Gastroesophageal sphincter (tissue), 4 donors: ENCODE measurements around the gene LMNTD2. TPM values are rescaled to one million over a fixed set of nuclear protein-coding genes. Genes with fewer than 3 reads are reported as not detected.

ENCODE experiments used
- ATAC-seq: fragments of 150-250 bp; one replicate; pipeline ENCODE4 v1.9.1; 2016; ENCODE audit warnings: mild to moderate bottlenecking, moderate library complexity
- H3K27ac ChIP-seq, 4 donors: fragments of 200-600 bp; sonication (generic) in 3 of 4; 1 replicate in 3 of 4; 2 replicates in 1 of 4; pipeline ENCODE4 v1.5.1; 2016 to 2019
- H3K27me3 ChIP-seq: fragments of 200-600 bp; sonication (generic); one replicate; pipeline ENCODE4 v1.5.1; 2019
- H3K36me3 ChIP-seq, 2 donors: fragments of 200-600 bp; sonication (generic); one replicate each; pipeline ENCODE4 v1.5.1; 2019; ENCODE audit warnings: control low read depth in 1 of 2
- H3K4me1 ChIP-seq, 3 donors: fragments of 200-600 bp; sonication (generic); 1 replicate in 2 of 3; 2 replicates in 1 of 3; pipeline ENCODE4 v1.5.1; 2016 to 2019; ENCODE audit warnings: control low read depth in 2 of 3
- H3K4me3 ChIP-seq, 2 donors: fragments of 200-600 bp; sonication (generic); one replicate each; pipeline ENCODE4 v1.5.1; 2019; ENCODE audit warnings: mild to moderate bottlenecking in 1 of 2, moderate library complexity in 1 of 2
- H3K9me3 ChIP-seq, 3 donors: fragments of 200-600 bp; sonication (generic); one replicate each; pipeline ENCODE4 v1.5.1; 2017 to 2019; ENCODE audit warnings: control low read depth in 2 of 3
- EP300 ChIP-seq: sonication (generic); formaldehyde crosslinking; IDR thresholded peaks from one replicate; pipeline ENCODE4 v1.6.1; 2017; ENCODE audit warnings: antibody characterized with exemption, mild to moderate bottlenecking
- POLR2A ChIP-seq, 2 donors: fragments of 450-650 bp; IDR thresholded peaks; one replicate each; pipeline ENCODE4 v1.6.1; 2017; ENCODE audit warnings: antibody characterized with exemption in 2 of 2, mild to moderate bottlenecking in 2 of 2, moderate library complexity in 1 of 2
- POLR2AphosphoS5 ChIP-seq: sonication (generic); formaldehyde crosslinking; IDR thresholded peaks from one replicate; pipeline ENCODE4 v1.6.1; 2017; ENCODE audit warnings: antibody characterized with exemption
- WGBS, 2 donors: methylation state at CpG; one replicate each; pipeline ENCODE4 v1.1.5; 2018; ENCODE audit warnings: low coverage in 1 of 2; 5-methylcytosine and 5-hydroxymethylcytosine counted together
- total RNA-seq, 4 donors: library from RNA; depleted of rRNA; stranded (reverse); fragments of >200 nt; gene quantifications; one replicate each; pipeline ENCODE4 v1.1.0, GENCODE V29; 2016
- TF ChIP-seq, protein P1 (sequence below), 4 experiments: fragments of 200-600 bp in 2 of 4; fragments of 450-650 bp in 2 of 4; sonication (generic) in 1 of 4; IDR thresholded peaks; one replicate each; pipeline ENCODE4 v1.5.1; 2017 to 2019; ENCODE audit warnings: antibody characterized with exemption in 4 of 4, mild to moderate bottlenecking in 2 of 4, moderate library complexity in 2 of 4

The LMNTD2 gene
- total RNA-seq, 4 donors from 2014 or later, result 0.81 to 2.1 (median 1.1) TPM

DNA sequence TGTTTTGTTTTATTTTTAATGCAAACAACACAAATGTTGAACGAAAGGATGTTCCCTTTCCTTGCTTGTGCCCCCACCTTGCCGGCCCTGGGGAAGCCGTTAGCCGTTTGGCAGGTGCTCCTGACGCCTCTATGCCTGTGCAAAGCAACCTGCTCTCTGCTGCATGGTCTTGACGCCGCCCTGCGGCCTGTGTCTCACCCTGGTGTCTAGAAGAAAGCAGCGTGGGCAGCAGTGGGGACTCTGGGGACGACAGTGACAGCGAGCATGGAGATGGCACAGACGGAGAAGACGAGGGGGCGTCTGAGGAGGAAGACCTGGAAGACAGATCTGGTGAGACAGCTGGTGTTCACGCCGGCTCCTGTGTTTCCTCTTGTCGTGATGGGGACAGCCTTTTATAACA, 21.2 kb upstream of the LMNTD2 start:
- Histone ChIP-seq H3K9me3 (no peaks in the 10 kb centered on the region), H3K4me1 (peaks cover 0 to 46% (median 35%) of the 10 kb centered on the region in 3 donors), H3K27me3 (no peaks in the 10 kb centered on the region), H3K36me3 (peaks cover 0 to 51% of the 10 kb centered on the region in 2 donors), H3K27ac (no peak overlapping the region), H3K4me3 (no peak overlapping the region)
- TF ChIP-seq POLR2AphosphoS5 (no peak), POLR2A (IDR thresholded peaks at IDR 0.05) (no peak), EP300 (no peak)
- TF ChIP-seq, protein P1, sequence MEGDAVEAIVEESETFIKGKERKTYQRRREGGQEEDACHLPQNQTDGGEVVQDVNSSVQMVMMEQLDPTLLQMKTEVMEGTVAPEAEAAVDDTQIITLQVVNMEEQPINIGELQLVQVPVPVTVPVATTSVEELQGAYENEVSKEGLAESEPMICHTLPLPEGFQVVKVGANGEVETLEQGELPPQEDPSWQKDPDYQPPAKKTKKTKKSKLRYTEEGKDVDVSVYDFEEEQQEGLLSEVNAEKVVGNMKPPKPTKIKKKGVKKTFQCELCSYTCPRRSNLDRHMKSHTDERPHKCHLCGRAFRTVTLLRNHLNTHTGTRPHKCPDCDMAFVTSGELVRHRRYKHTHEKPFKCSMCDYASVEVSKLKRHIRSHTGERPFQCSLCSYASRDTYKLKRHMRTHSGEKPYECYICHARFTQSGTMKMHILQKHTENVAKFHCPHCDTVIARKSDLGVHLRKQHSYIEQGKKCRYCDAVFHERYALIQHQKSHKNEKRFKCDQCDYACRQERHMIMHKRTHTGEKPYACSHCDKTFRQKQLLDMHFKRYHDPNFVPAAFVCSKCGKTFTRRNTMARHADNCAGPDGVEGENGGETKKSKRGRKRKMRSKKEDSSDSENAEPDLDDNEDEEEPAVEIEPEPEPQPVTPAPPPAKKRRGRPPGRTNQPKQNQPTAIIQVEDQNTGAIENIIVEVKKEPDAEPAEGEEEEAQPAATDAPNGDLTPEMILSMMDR (IDR thresholded peaks at IDR 0.05), result no peak
- WGBS, 2 donors, result 66 to 83% methylated on average over 1 to 9 of the region's 17 CpGs
- no peak for ATAC-seq

DNA sequence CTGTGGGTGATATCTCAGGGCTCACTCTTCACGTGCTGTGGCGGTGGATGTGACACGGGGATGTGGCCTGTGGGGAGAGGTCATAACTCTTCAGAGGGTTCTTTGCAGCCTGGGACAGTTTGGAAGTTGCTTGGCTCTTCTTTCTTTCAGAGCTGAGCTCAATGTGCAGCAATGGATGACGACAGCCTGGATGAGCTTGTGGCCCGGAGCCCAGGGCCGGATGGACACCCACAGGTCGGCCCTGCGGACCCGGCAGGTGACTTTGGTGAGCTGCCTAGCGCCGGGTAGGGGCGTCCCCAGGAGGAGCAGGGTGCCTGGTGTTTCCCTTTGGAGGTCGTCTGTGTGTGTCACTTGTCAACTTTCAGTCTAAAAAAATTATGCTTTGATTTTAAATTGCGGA, 20.8 kb upstream of the LMNTD2 start:
- Histone ChIP-seq H3K27ac (no peak overlapping the region), H3K27me3 (no peaks in the 10 kb centered on the region), H3K9me3 (no peaks in the 10 kb centered on the region), H3K36me3 (peaks cover 0 to 47% of the 10 kb centered on the region in 2 donors), H3K4me1 (peaks cover 0 to 46% (median 35%) of the 10 kb centered on the region in 3 donors), H3K4me3 (no peak overlapping the region)
- no peak for ATAC-seq
- no peak for TF ChIP-seq POLR2AphosphoS5
- no peak for TF ChIP-seq EP300
- no peak for TF ChIP-seq POLR2A (IDR thresholded peaks at IDR 0.05)
- WGBS, 2 donors, result 67 to 82% methylated on average over 1 to 10 of the region's 14 CpGs

DNA sequence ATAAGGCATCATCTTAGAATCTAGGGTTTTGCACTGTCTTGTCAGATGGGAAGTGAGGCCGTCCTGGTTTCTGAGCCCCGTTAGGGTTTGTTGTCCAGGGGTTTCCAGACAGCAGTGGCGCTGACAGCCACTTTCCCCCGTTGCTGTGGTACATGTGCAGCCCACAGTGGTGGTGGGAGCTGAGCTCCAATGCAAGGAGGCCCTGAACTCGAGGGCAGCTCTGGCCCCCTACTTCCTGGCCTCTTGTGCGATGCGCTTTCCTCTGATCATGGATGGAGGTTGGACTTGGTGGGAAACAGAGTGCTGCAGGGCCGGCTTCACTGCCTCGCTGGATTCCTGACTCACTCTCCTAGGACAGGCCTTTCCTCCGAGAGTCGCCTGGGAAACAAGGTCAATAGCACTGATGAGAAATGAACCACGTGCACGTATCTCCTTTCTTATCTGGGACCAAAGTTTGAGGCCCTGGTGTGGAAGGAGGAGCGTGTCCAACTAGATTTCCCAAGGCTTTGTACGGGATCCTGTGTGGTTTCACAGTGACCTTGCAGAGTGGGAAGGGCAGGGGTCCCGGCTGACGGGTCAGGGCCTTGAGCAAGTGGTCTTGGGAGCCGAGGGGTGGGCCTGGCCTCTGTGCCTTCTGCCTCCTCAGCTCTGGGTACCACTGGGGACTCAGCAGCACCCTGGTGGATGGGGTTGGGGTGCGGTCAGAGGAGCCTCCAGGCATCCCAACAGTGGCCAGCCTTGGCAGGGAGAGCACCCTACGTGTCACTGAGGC, 19.5 kb upstream of the LMNTD2 start:
- TF ChIP-seq, protein P1 (IDR thresholded peaks at IDR 0.05), result no peak
- no peak for TF ChIP-seq EP300
- no peak for TF ChIP-seq POLR2AphosphoS5
- no peak for TF ChIP-seq POLR2A (IDR thresholded peaks at IDR 0.05)
- Histone ChIP-seq H3K4me3 (no peak overlapping the region), H3K27me3 (no peaks in the 10 kb centered on the region), H3K27ac (no peak overlapping the region), H3K4me1 (peaks cover 0 to 52% (median 38%) of the 10 kb centered on the region in 3 donors), H3K36me3 (peaks cover 0 to 39% of the 10 kb centered on the region in 2 donors), H3K9me3 (no peaks in the 10 kb centered on the region)
- 60 to 73% methylated on average over 2 of the region's 20 CpGs for WGBS, 2 donors
- ATAC-seq, result no peak

DNA sequence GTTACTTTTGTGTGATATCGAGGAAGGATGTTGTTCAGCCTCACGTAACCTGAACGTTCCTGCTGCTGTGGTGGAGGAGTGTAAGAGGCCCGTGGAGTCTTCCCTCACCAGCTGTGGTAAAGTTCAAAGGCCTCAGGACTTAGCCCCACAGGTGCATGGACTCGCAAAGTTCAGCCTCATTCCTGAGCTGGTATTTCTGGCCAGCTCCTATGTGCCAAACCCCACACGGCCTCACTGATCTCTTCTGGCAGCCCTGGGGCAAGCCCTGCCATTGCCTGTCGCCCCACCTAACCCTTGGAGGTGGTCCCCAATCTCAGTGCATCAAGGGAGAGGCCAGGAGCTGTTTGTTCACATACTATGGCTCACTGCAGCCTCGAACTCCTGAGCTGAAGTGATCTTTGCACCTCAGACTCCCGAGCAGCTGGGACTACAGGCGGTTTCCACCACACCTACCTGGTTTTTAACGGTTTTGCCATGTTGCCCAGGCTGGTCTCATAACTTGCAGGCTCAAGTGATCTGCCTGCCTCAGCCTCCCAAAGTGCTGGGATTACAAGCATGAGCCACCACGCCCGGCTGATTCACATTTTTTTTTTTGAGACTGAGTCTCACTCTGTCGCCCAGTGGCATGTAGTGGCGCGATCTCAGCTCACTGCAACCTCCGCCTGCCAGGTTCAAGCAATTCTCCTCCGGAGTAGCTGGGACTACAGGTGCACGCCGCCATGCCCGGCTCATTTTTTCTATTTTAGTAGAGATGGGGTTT, 17.9 kb upstream of the LMNTD2 start:
- peak overlapping the region in 1 of 2 donors; percentile 88 for H3K4me3 ChIP-seq
- H3K4me1 ChIP-seq, result peaks cover 0 to 64% (median 45%) of the 10 kb centered on the region in 3 donors
- 61 to 66% methylated on average over 4 to 7 of the region's 21 CpGs for WGBS, 2 donors
- H3K27me3 ChIP-seq, result no peaks in the 10 kb centered on the region
- H3K27ac ChIP-seq, result peak overlapping the region in 1 of 4 donors; percentile 95
- H3K36me3 ChIP-seq, result peaks cover 0 to 23% of the 10 kb centered on the region in 2 donors
- ATAC-seq, result no peak
- H3K9me3 ChIP-seq, result no peaks in the 10 kb centered on the region
- TF ChIP-seq, protein P1 (IDR thresholded peaks at IDR 0.05), result no peak
- TF ChIP-seq POLR2A (IDR thresholded peaks at IDR 0.05) (no peak), EP300 (no peak), POLR2AphosphoS5 (no peak)

DNA sequence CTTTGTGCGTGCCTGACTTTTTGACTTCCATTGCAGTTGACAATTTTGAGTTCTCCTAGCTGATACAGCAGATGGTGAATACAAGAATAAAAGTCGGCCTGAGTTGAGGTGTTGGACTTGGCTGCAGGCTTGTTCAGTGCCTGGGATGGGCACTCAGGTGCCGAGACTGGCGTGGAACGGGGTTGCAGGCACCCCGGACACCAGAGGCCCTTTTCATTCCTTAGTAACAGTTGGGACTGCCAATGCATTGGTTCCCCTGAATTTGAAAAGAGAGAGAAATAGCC, 17.0 kb upstream of the LMNTD2 start:
- no peaks in the 10 kb centered on the region for H3K9me3 ChIP-seq
- peaks cover 0 to 64% (median 45%) of the 10 kb centered on the region in 3 donors for H3K4me1 ChIP-seq
- no peak for ATAC-seq
- peak overlapping the region in 2 of 4 donors; percentile 95 to 97 for H3K27ac ChIP-seq
- H3K36me3 ChIP-seq, result peaks cover 0 to 14% of the 10 kb centered on the region in 2 donors
- H3K4me3 ChIP-seq, result peak overlapping the region; percentile 77 to 88
- H3K27me3 ChIP-seq, result no peaks in the 10 kb centered on the region
- WGBS, 2 donors, result 70% methylated on average over 5 of the region's 6 CpGs; no CpG with 5 or more reads in 1 of the 2 donors
- TF ChIP-seq, protein P1 (IDR thresholded peaks at IDR 0.05), result no peak
- TF ChIP-seq EP300 (no peak), POLR2AphosphoS5 (no peak), POLR2A (IDR thresholded peaks at IDR 0.05) (no peak)
